ENCODE measurements around the gene PPP1R8.
A peak's percentile ranks its signal among the peaks of the same experiment; 100 is the strongest.

PPP1R8 gene

DNA sequence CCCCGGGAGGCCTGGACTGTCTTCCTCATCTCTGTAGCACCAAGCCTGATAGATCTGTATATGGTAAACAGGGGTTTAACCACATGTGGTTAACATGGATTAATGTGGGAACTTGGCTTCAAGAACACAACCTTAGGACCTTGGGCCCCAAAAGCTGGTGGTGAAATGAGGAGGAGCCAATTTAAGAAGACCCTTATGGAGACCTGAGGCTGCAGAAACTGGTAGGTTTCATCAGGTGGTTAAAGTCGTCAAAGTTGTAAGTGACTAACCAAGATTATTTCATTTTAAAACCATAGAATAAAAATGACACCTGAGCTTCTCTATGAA lies 55.7 kb downstream of the PPP1R8 start:
- TF ChIP-seq, protein P1, sequence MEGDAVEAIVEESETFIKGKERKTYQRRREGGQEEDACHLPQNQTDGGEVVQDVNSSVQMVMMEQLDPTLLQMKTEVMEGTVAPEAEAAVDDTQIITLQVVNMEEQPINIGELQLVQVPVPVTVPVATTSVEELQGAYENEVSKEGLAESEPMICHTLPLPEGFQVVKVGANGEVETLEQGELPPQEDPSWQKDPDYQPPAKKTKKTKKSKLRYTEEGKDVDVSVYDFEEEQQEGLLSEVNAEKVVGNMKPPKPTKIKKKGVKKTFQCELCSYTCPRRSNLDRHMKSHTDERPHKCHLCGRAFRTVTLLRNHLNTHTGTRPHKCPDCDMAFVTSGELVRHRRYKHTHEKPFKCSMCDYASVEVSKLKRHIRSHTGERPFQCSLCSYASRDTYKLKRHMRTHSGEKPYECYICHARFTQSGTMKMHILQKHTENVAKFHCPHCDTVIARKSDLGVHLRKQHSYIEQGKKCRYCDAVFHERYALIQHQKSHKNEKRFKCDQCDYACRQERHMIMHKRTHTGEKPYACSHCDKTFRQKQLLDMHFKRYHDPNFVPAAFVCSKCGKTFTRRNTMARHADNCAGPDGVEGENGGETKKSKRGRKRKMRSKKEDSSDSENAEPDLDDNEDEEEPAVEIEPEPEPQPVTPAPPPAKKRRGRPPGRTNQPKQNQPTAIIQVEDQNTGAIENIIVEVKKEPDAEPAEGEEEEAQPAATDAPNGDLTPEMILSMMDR (IDR thresholded peaks at IDR 0.05; ENCODE audit: extremely low read depth, missing control alignments) = no peak
- DNase-seq (ENCODE audit: low spot score) = no peak

DNA sequence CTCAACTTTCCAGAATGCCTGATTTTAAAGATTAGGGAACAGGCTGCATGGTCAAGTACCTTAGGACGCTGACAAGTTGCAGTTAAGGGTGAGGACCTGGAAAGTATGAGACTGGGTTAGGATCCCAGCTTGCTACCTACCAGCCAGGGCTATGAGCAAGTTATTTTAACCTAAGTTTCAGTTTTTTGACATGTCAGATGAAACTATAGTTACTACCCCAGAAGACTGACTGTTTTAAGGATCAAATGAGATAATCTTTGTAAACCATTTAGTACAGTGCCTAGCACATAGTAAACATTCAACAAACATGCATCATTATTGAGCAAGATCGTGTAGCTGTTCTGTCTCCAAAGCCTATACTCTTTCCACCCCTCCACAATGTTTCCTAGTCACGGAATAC lies 56.2 kb downstream of the PPP1R8 start:
- TF ChIP-seq, protein P1 (IDR thresholded peaks at IDR 0.05; ENCODE audit: extremely low read depth, missing control alignments) = no peak
- no peak for DNase-seq (ENCODE audit: low spot score)

DNA sequence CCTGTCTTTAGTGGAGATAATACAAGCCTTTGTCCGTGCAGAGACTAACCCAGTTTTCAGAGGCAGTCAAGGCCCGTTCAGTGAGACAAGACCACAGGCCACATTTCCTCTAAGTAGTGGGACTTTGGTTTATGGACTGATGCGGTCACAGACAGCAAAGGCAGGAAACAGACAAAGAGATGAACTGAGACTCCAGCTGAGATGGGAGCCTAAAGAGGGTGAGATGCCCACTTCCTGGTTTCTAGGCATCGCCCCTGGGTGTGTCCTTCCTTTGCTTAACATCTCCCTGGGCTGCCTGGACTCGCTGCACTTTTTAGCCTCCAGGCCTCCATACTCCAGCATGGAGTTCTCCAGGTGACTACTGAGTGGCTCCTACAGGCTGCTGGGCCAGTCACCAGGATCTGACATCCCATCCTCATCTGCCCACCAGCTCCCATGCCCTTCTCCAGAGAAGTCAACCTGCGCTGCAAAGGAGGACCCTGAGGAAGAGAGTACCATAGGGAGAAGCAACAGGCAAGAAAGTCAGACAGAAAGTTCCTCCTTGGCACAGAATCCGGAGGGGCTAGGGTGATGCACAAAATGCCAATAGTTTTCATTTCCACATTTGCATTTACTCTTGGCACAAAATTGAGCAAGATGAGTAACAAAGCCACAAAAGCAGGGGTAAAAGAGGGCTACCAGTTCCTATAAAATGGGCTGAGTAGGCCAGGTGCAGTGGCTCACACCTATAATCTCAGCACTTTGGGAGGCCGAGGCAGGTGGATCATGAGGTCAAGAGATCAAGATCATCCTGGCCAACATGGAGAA lies 56.8 kb downstream of the PPP1R8 start:
- TF ChIP-seq, protein P1 (IDR thresholded peaks at IDR 0.05; ENCODE audit: extremely low read depth, missing control alignments) = no peak
- DNase-seq (ENCODE audit: low spot score) = no peak

DNA sequence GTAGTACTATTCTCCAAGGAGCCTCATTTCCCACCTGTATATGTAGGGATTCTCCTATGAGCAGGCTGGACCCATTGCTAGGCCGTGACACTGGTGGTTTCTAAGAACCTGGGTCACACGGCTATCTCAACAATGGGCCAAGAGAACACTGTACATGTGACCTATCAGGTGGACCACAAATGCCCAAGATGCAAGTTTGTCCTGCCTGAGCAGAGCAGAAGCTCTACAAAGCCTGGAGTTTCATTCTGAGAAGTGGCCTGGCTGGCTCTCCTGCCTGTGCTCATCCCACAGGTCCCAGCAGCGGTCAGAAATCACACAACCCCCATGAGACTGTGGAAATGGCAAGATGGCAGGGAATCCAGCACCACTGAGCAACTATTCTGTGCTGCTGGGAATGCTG lies 58.9 kb downstream of the PPP1R8 start:
- DNase-seq (ENCODE audit: low spot score) = no peak
- TF ChIP-seq, protein P1 (IDR thresholded peaks at IDR 0.05; ENCODE audit: extremely low read depth, missing control alignments) = no peak

DNA sequence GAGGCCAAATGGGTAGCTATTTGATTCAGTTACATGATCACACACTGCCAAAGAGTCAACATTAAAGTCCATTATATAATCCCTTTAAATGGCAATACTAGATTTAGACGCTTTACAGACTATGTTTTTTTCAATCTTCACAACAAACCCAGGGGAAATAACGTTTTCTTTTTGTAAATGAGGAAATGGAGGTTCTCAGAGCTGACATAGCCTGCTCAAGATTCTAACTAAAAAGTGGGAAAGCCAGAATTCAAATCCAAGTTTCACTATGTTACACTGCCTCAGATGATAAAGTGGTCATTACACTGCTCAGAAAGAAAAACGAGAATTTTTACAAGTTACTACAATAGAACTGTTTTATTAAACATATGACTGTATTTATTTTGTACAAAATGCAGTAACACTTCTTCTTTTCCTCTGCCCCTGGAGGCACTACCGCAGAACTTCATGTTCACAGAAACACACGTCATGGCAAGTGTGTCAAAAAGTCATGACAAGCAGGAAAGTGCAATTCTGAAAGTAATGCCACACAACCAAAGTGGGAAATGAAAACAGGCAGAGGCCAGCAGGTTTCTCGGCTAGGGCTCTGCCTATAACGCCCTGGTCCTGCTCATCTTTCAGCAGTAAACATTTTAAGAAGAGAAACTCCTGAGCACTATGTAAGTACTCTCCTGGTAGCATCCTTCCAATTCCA lies 60.8 kb downstream of the PPP1R8 start:
- TF ChIP-seq, protein P1 (IDR thresholded peaks at IDR 0.05; ENCODE audit: extremely low read depth, missing control alignments) = no peak
- peak; percentile 56 for DNase-seq (ENCODE audit: low spot score)

DNA sequence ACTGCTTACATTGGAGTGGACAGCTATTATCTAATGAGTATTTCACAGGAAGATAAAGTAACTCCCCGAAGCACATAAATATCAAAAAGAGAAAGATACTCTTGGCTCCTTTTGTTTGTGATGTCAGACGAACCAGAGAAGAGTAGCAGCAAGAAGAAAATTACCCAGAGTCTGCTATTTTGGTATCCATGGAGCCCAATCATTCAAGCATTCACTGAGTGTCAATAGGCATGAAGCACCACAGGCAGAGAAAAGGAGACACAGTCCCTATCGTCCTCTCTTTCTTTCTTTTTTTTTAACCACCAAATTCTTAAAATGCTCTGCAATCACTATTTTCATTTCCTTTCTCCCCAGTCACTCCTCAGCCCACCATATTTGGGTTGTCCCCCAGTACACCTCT lies 63.9 kb downstream of the PPP1R8 start:
- no peak for DNase-seq (ENCODE audit: low spot score)

More for the DNA sequence above, 63.9 kb downstream of the PPP1R8 start:
- TF ChIP-seq, protein P1 (IDR thresholded peaks at IDR 0.05; ENCODE audit: extremely low read depth, missing control alignments) = no peak
